ENCODE measurements around the gene PLA2G4D. TPM values are rescaled to one million over a fixed set of nuclear protein-coding genes. Genes with fewer than 3 reads are reported as not detected.
"Not testable (repeated sequence)": the region's sequence is repeated elsewhere in the genome, so short reads cannot be mapped to it uniquely, and the experiment has no call there.

PLA2G4D gene
- total RNA-seq, 4 donors from 2014 or later = 0.19 to 5.9 (median 0.23) TPM

GRCh38 chr15:42092398-42093318, 1.7 kb downstream of the PLA2G4D start:
- TF ChIP-seq CTCF (IDR thresholded peaks at IDR 0.05) (no peak), POLR2A (IDR thresholded peaks at IDR 0.05) (no peak)
- peaks cover 5 to 47% (median 17%) of the 10 kb centered on the region in 3 donors for H3K4me1 ChIP-seq
- H3K27ac ChIP-seq = peak overlapping the region in 2 of 4 donors; percentile 7 to 34
- H3K4me3 ChIP-seq = no peak overlapping the region
- H3K27me3 ChIP-seq = peaks cover 0 to 9% (median 0%) of the 10 kb centered on the region in 4 donors
- intact Hi-C loops (cut with DNase I) = no loop called here
- no peaks in the 10 kb centered on the region for H3K9me3 ChIP-seq
- 14 to 36% methylated on average over 3 to 12 of the region's 21 CpGs for WGBS, 2 donors
- no peaks in the 10 kb centered on the region for H3K36me3 ChIP-seq
- no peak for DNase-seq

- WGBS, 2 donors = 51 to 52% methylated on average over 14 of the region's 14 CpGs
- H3K9me3 ChIP-seq; H3K36me3 ChIP-seq; DNase-seq; H3K4me3 ChIP-seq; intact Hi-C loops (cut with DNase I); H3K27ac ChIP-seq: not testable (repeated sequence)
- Histone ChIP-seq H3K4me1 (peaks cover 5 to 47% (median 17%) of the 10 kb centered on the region in 3 donors), H3K27me3 (peaks cover 0 to 13% (median 0%) of the 10 kb centered on the region in 4 donors)
Observed at GRCh38 chr15:42091753-42092397, 2.5 kb downstream of the PLA2G4D start.

GRCh38 chr15:42090781-42091180, 3.6 kb downstream of the PLA2G4D start:
- WGBS, 2 donors = 74 to 78% methylated on average over 9 of the region's 9 CpGs
- H3K4me1 ChIP-seq = peaks cover 5 to 47% (median 17%) of the 10 kb centered on the region in 3 donors
- DNase-seq = no peak
- H3K36me3 ChIP-seq = no peaks in the 10 kb centered on the region
- no peak overlapping the region for H3K4me3 ChIP-seq
- TF ChIP-seq CTCF (IDR thresholded peaks at IDR 0.05) = no peak
- TF ChIP-seq POLR2A (IDR thresholded peaks at IDR 0.05) = no peak
- H3K9me3 ChIP-seq = no peaks in the 10 kb centered on the region
- H3K27me3 ChIP-seq = peaks cover 0 to 13% (median 0%) of the 10 kb centered on the region in 4 donors
- intact Hi-C loops (cut with DNase I) = no loop called here
- no peak overlapping the region for H3K27ac ChIP-seq

- 25 to 53% methylated on average over 4 to 5 of the region's 7 CpGs for WGBS, 2 donors
- intact Hi-C loops (cut with DNase I) = no loop called here
- H3K27me3 ChIP-seq = peaks cover 0 to 13% (median 0%) of the 10 kb centered on the region in 4 donors
- no peak for TF ChIP-seq POLR2A (IDR thresholded peaks at IDR 0.05)
- TF ChIP-seq CTCF (IDR thresholded peaks at IDR 0.05) = no peak
- no peak overlapping the region for H3K27ac ChIP-seq
- H3K4me3 ChIP-seq = no peak overlapping the region
- peaks cover 5 to 47% (median 17%) of the 10 kb centered on the region in 3 donors for H3K4me1 ChIP-seq
- no peaks in the 10 kb centered on the region for H3K36me3 ChIP-seq
- no peaks in the 10 kb centered on the region for H3K9me3 ChIP-seq
- no peak for DNase-seq
Observed at GRCh38 chr15:42090370-42090769, 4.0 kb downstream of the PLA2G4D start.

DNA sequence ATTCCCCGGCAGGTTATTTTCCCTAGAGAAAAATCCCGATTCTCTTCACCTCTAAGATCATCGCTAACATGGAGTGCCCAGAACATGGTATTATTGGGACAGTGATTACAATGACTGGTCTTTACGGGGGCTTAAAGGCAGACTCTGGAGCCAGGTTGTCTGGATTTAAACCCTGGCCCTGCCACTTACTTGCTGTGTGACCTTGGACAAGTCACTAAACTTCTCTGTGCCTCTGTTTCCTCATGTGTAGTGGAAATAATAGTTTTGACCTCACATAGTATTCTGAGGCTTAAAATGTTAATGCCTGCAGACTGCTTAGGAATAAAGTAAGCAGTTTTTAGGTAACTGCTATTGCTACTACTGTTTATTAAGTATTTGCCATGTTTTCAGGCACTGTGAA, 4.4 kb downstream of the PLA2G4D start:
- DNase-seq = no peak
- no peak overlapping the region for H3K4me3 ChIP-seq
- 94% methylated on average over 4 of the region's 4 CpGs for WGBS, 2 donors
- no peaks in the 10 kb centered on the region for H3K36me3 ChIP-seq
- no peak for TF ChIP-seq POLR2A (IDR thresholded peaks at IDR 0.05)
- TF ChIP-seq CTCF (IDR thresholded peaks at IDR 0.05) = no peak
- intact Hi-C loops (cut with DNase I) = no loop called here
- peaks cover 0 to 15% (median 0%) of the 10 kb centered on the region in 4 donors for H3K27me3 ChIP-seq
- H3K9me3 ChIP-seq = no peaks in the 10 kb centered on the region
- peaks cover 5 to 49% (median 20%) of the 10 kb centered on the region in 3 donors for H3K4me1 ChIP-seq
- H3K27ac ChIP-seq = no peak overlapping the region
